Measurements from ENCODE around the gene SLC16A13. TPM values are rescaled to one million over a fixed set of nuclear protein-coding genes. Genes with fewer than 3 reads are reported as not detected.
A peak's percentile ranks its signal among the peaks of the same experiment; 100 is the strongest.

The SLC16A13 gene
- total and polyA plus RNA-seq, 10 of the 15 experiments (the other 5 are each of a cell fraction or from before 2014, with no cell fraction given) = 0.34 to 12.1 (median 3.3) TPM

GRCh38 chr17:7014995-7015958, 20.5 kb upstream of the SLC16A13 start (continued):
- TF ChIP-seq EP300 (IDR thresholded peaks at IDR 0.05; ENCODE audit: borderline replicate concordance in 1 of 2, control insufficient read depth in 1 of 2, low read depth in 2 of 2, low read length in 2 of 2) (no peak), SP1 (IDR thresholded peaks at IDR 0.05; ENCODE audit: low read depth, low read length) (no peak), LARP7 (IDR thresholded peaks at IDR 0.05) (0 out of 2 replicates have a peak, but pooled peaks have one; percentile 57), ZNF622 (IDR thresholded peaks at IDR 0.05) (no peak), CBFB (IDR thresholded peaks at IDR 0.05; ENCODE audit: low read depth) (peak; percentile 84), CBX5 (IDR thresholded peaks at IDR 0.05; ENCODE audit: low read depth) (no peak), GABPA (IDR thresholded peaks at IDR 0.05; ENCODE audit: low read depth) (no peak), PAX5 (IDR thresholded peaks at IDR 0.05; ENCODE audit: borderline replicate concordance, low read depth, low read length) (peak; percentile 42; the same call in 1 of the 2 replicates), FOXM1 (IDR thresholded peaks at IDR 0.05; ENCODE audit: low read depth, low read length) (no peak), STAT3 (IDR thresholded peaks at IDR 0.05; ENCODE audit: low read depth, low read length) (no peak), NFYB (IDR thresholded peaks at IDR 0.05; ENCODE audit: insufficient read depth, low read depth, low read length) (no peak), KDM1A (IDR thresholded peaks at IDR 0.05; ENCODE audit: borderline replicate concordance) (no peak), MYB (IDR thresholded peaks at IDR 0.05; ENCODE audit: borderline replicate concordance, low read depth, low read length) (no peak), IRF4 (IDR thresholded peaks at IDR 0.05; ENCODE audit: low read depth, low read length) (no peak; the same call in 1 of the 2 replicates)
- TF ChIP-seq, protein P1, sequence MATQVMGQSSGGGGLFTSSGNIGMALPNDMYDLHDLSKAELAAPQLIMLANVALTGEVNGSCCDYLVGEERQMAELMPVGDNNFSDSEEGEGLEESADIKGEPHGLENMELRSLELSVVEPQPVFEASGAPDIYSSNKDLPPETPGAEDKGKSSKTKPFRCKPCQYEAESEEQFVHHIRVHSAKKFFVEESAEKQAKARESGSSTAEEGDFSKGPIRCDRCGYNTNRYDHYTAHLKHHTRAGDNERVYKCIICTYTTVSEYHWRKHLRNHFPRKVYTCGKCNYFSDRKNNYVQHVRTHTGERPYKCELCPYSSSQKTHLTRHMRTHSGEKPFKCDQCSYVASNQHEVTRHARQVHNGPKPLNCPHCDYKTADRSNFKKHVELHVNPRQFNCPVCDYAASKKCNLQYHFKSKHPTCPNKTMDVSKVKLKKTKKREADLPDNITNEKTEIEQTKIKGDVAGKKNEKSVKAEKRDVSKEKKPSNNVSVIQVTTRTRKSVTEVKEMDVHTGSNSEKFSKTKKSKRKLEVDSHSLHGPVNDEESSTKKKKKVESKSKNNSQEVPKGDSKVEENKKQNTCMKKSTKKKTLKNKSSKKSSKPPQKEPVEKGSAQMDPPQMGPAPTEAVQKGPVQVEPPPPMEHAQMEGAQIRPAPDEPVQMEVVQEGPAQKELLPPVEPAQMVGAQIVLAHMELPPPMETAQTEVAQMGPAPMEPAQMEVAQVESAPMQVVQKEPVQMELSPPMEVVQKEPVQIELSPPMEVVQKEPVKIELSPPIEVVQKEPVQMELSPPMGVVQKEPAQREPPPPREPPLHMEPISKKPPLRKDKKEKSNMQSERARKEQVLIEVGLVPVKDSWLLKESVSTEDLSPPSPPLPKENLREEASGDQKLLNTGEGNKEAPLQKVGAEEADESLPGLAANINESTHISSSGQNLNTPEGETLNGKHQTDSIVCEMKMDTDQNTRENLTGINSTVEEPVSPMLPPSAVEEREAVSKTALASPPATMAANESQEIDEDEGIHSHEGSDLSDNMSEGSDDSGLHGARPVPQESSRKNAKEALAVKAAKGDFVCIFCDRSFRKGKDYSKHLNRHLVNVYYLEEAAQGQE (IDR thresholded peaks at IDR 0.05; ENCODE audit: low read depth, low read length) = no peak
- TF ChIP-seq, protein P2, sequence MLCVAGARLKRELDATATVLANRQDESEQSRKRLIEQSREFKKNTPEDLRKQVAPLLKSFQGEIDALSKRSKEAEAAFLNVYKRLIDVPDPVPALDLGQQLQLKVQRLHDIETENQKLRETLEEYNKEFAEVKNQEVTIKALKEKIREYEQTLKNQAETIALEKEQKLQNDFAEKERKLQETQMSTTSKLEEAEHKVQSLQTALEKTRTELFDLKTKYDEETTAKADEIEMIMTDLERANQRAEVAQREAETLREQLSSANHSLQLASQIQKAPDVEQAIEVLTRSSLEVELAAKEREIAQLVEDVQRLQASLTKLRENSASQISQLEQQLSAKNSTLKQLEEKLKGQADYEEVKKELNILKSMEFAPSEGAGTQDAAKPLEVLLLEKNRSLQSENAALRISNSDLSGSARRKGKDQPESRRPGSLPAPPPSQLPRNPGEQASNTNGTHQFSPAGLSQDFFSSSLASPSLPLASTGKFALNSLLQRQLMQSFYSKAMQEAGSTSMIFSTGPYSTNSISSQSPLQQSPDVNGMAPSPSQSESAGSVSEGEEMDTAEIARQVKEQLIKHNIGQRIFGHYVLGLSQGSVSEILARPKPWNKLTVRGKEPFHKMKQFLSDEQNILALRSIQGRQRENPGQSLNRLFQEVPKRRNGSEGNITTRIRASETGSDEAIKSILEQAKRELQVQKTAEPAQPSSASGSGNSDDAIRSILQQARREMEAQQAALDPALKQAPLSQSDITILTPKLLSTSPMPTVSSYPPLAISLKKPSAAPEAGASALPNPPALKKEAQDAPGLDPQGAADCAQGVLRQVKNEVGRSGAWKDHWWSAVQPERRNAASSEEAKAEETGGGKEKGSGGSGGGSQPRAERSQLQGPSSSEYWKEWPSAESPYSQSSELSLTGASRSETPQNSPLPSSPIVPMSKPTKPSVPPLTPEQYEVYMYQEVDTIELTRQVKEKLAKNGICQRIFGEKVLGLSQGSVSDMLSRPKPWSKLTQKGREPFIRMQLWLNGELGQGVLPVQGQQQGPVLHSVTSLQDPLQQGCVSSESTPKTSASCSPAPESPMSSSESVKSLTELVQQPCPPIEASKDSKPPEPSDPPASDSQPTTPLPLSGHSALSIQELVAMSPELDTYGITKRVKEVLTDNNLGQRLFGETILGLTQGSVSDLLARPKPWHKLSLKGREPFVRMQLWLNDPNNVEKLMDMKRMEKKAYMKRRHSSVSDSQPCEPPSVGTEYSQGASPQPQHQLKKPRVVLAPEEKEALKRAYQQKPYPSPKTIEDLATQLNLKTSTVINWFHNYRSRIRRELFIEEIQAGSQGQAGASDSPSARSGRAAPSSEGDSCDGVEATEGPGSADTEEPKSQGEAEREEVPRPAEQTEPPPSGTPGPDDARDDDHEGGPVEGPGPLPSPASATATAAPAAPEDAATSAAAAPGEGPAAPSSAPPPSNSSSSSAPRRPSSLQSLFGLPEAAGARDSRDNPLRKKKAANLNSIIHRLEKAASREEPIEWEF (IDR thresholded peaks at IDR 0.05; ENCODE audit: insufficient replicate concordance, low read depth, low read length) = peak; percentile 10
- TF ChIP-seq, protein P3, sequence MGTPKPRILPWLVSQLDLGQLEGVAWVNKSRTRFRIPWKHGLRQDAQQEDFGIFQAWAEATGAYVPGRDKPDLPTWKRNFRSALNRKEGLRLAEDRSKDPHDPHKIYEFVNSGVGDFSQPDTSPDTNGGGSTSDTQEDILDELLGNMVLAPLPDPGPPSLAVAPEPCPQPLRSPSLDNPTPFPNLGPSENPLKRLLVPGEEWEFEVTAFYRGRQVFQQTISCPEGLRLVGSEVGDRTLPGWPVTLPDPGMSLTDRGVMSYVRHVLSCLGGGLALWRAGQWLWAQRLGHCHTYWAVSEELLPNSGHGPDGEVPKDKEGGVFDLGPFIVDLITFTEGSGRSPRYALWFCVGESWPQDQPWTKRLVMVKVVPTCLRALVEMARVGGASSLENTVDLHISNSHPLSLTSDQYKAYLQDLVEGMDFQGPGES (IDR thresholded peaks at IDR 0.05) = no peak
- TF ChIP-seq, protein P4, sequence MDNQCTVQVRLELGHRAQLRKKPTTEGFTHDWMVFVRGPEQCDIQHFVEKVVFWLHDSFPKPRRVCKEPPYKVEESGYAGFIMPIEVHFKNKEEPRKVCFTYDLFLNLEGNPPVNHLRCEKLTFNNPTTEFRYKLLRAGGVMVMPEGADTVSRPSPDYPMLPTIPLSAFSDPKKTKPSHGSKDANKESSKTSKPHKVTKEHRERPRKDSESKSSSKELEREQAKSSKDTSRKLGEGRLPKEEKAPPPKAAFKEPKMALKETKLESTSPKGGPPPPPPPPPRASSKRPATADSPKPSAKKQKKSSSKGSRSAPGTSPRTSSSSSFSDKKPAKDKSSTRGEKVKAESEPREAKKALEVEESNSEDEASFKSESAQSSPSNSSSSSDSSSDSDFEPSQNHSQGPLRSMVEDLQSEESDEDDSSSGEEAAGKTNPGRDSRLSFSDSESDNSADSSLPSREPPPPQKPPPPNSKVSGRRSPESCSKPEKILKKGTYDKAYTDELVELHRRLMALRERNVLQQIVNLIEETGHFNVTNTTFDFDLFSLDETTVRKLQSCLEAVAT (IDR thresholded peaks at IDR 0.05) = peak; percentile 80

All from GM12878 (cell line).